ENCODE data around the gene SYNE2. TPM values are rescaled to one million over a fixed set of nuclear protein-coding genes. Genes with fewer than 3 reads are reported as not detected.

SYNE2 gene
- total RNA-seq, 2 experiments from 2014 or later = 150 to 212 TPM

DNA sequence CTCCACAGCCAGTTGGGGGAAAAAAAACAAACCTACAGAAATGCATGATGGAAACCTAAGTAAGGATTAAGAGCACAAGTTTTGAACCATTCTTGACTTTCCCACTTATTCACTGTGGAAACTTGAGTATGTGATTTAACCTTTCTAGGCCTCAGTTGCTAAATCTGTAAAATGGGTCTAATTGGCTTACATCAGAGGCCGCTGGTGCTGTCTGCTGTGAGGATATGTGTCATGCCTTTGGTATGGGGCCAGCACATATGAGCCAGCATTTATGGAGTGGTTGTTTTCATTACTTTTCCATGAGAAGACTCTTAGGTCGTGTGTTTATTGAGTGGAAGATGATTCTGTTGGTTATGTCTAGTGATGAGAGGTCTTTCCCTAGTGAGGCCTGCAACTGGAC lies 339.0 kb downstream of the SYNE2 start:
- TF ChIP-seq, protein P1, sequence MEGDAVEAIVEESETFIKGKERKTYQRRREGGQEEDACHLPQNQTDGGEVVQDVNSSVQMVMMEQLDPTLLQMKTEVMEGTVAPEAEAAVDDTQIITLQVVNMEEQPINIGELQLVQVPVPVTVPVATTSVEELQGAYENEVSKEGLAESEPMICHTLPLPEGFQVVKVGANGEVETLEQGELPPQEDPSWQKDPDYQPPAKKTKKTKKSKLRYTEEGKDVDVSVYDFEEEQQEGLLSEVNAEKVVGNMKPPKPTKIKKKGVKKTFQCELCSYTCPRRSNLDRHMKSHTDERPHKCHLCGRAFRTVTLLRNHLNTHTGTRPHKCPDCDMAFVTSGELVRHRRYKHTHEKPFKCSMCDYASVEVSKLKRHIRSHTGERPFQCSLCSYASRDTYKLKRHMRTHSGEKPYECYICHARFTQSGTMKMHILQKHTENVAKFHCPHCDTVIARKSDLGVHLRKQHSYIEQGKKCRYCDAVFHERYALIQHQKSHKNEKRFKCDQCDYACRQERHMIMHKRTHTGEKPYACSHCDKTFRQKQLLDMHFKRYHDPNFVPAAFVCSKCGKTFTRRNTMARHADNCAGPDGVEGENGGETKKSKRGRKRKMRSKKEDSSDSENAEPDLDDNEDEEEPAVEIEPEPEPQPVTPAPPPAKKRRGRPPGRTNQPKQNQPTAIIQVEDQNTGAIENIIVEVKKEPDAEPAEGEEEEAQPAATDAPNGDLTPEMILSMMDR (conservative IDR thresholded peaks at IDR 0.05; ENCODE audit: low read length) = no peak
- TF ChIP-seq EZH2phosphoT487 (IDR thresholded peaks at IDR 0.05; ENCODE audit: borderline replicate concordance, low read depth, low read length) = no peak
- Histone ChIP-seq H2AFZ (ENCODE audit: low read length) (no peak overlapping the region), H4K20me1 (ENCODE audit: insufficient read depth, low read length) (no peaks in the 10 kb centered on the region), H3K4me1 (ENCODE audit: insufficient read depth, low read length, poor library complexity, severe bottlenecking) (peaks cover 21% of the 10 kb centered on the region), H3K27ac (ENCODE audit: low read depth, low read length, poor library complexity, severe bottlenecking) (no peak overlapping the region), H3K79me2 (ENCODE audit: insufficient read depth, low read depth, low read length) (no peaks in the 10 kb centered on the region), H3K36me3 (ENCODE audit: insufficient read depth, low read length) (peaks cover 87% of the 10 kb centered on the region), H3K9me2 (ENCODE audit: insufficient read depth, low read length) (no peaks in the 10 kb centered on the region), H3K4me3 (ENCODE audit: low read depth, low read length, poor library complexity, severe bottlenecking) (no peak overlapping the region), H3K9me3 (ENCODE audit: low read length) (no peaks in the 10 kb centered on the region), H3K4me2 (ENCODE audit: low read length) (no peak overlapping the region)
- ChIA-PET POLR2A (interaction anchor here (0.6 to 1.1 kb wide), 3 partner anchors 9 to 12 kb away, joined by 3 read pairs; no protein-coding TSS in a partner anchor), CTCF (ENCODE audit: unreplicated experiment) (no interaction called here)
- BruUV-seq (replicated peaks) = no TSS peak
- intact Hi-C loops (cut with micrococcal nuclease; ENCODE audit: unreplicated experiment) = no loop called here
- DNase-seq (ENCODE audit: low spot score) = no peak

DNA sequence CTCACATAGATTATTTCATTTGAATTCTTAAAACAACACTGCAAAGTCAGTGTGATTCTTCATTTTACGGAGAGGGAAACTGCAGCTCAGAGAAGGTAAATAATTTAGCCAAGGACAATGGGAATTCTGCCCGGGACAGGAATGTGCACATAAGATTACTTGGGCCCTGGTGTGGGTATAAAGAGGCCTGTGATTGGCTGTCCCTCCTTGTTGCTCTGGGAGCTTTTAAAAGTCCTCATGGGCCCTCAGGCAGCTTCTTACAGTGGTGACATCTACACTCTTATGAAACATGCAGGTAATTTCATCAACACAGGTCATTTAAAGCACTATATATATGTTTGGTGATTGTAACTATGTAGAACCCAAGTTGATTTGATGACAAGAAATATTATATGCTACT lies 341.0 kb downstream of the SYNE2 start:
- no peak for TF ChIP-seq EZH2phosphoT487 (IDR thresholded peaks at IDR 0.05; ENCODE audit: borderline replicate concordance, low read depth, low read length)
- TF ChIP-seq, protein P1 (conservative IDR thresholded peaks at IDR 0.05; ENCODE audit: low read length) = no peak
- no peak for DNase-seq (ENCODE audit: low spot score)
- Histone ChIP-seq H3K9me3 (ENCODE audit: low read length) (no peaks in the 10 kb centered on the region), H3K4me2 (ENCODE audit: low read length) (no peak overlapping the region), H3K79me2 (ENCODE audit: insufficient read depth, low read depth, low read length) (no peaks in the 10 kb centered on the region), H3K36me3 (ENCODE audit: insufficient read depth, low read length) (peaks cover 77% of the 10 kb centered on the region), H4K20me1 (ENCODE audit: insufficient read depth, low read length) (no peaks in the 10 kb centered on the region), H3K9me2 (ENCODE audit: insufficient read depth, low read length) (no peaks in the 10 kb centered on the region), H3K27ac (ENCODE audit: low read depth, low read length, poor library complexity, severe bottlenecking) (no peak overlapping the region), H2AFZ (ENCODE audit: low read length) (no peak overlapping the region), H3K4me1 (ENCODE audit: insufficient read depth, low read length, poor library complexity, severe bottlenecking) (peaks cover 21% of the 10 kb centered on the region), H3K4me3 (ENCODE audit: low read depth, low read length, poor library complexity, severe bottlenecking) (no peak overlapping the region)
- intact Hi-C loops (cut with micrococcal nuclease; ENCODE audit: unreplicated experiment) = no loop called here
- POLR2A ChIA-PET = interaction anchor here (0.6 to 1.1 kb wide), 2 partner anchors 25 to 249 kb away, joined by 3 read pairs; no protein-coding TSS in a partner anchor
- no TSS peak for BruUV-seq (replicated peaks)
- CTCF ChIA-PET (ENCODE audit: unreplicated experiment) = no interaction called here

DNA sequence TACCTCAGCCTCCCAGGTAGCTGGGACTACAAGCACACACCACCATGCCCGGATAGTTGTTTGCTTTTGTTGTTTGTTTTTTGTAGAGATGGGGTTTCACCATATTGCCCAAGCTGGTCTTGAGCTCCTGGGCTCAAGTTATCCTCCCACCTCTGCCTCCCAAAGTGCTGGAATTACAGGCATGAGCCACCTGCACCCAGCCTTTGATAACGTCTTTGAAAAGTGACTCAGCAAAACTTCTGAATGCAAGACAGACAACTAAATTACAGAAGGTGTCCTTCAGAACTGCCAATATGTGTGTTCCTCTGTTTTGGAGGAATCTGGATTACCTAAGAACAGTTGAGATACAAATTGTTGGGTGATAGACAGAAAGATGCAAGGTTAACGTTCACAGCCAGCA lies 341.6 kb downstream of the SYNE2 start:
- CTCF ChIA-PET (ENCODE audit: unreplicated experiment) = no interaction called here

More for the DNA sequence above, 341.6 kb downstream of the SYNE2 start:
- Histone ChIP-seq H3K4me1 (ENCODE audit: insufficient read depth, low read length, poor library complexity, severe bottlenecking) (peaks cover 21% of the 10 kb centered on the region), H3K79me2 (ENCODE audit: insufficient read depth, low read depth, low read length) (no peaks in the 10 kb centered on the region), H3K36me3 (ENCODE audit: insufficient read depth, low read length) (peaks cover 73% of the 10 kb centered on the region), H3K27ac (ENCODE audit: low read depth, low read length, poor library complexity, severe bottlenecking) (no peak overlapping the region), H3K4me2 (ENCODE audit: low read length) (peak overlapping the region; percentile 42; the same call in 1 of the 2 replicates), H2AFZ (ENCODE audit: low read length) (no peak overlapping the region), H4K20me1 (ENCODE audit: insufficient read depth, low read length) (no peaks in the 10 kb centered on the region), H3K9me3 (ENCODE audit: low read length) (no peaks in the 10 kb centered on the region), H3K4me3 (ENCODE audit: low read depth, low read length, poor library complexity, severe bottlenecking) (no peak overlapping the region), H3K9me2 (ENCODE audit: insufficient read depth, low read length) (no peaks in the 10 kb centered on the region)
- DNase-seq (ENCODE audit: low spot score) = no peak
- BruUV-seq (replicated peaks) = no TSS peak
- TF ChIP-seq EZH2phosphoT487 (IDR thresholded peaks at IDR 0.05; ENCODE audit: borderline replicate concordance, low read depth, low read length) = no peak
- TF ChIP-seq, protein P1 (conservative IDR thresholded peaks at IDR 0.05; ENCODE audit: low read length) = no peak
- POLR2A ChIA-PET = interaction anchor here (0.6 to 1.5 kb wide), 4 partner anchors 24 to 250 kb away, joined by 3 read pairs; partner anchors contain the start of gene ESR2
- intact Hi-C loops (cut with micrococcal nuclease; ENCODE audit: unreplicated experiment) = no loop called here
